ENCODE data around the gene LARGE2. TPM values are rescaled to one million over a fixed set of nuclear protein-coding genes. Genes with fewer than 3 reads are reported as not detected.

LARGE2 gene
- 4.3 and 4.7 TPM in 2 replicates for total RNA-seq
- polyA plus RNA-seq: 9.7 and 11.6 TPM in 2 replicates

DNA sequence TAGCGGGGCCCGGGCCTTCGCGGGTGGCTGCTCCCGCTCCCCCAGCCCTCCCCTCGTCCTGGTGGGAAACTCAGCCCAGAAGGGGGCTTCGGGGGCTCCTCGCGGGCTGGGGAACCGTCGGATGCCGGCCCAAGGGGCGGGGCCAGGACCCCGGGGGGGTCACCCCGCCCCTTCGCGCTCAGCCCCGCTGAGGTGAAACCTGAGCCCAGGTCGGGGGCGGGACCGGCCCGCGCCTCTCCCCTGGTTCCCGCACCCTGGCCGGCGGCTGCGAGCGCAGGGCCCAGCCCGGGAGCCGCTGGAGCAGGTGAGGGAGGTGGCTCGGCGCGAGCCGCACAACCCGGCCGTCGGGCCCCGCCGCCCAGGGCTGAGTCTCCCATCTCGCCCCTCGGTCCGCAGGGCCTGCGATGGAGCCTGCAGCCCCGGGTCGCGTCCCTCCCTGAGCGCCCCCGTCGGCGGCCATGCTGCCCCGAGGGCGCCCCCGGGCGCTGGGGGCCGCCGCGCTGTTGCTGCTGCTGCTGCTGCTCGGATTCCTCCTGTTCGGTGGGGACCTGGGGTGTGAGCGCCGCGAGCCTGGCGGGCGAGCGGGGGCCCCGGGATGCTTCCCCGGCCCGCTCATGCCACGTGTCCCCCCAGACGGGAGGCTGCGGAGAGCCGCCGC, at the start of gene LARGE2:
TSS of gene LARGE2 (plus strand) at position 232 of the 658 bp plus-strand sequence. CDS start at position 459, 227 bp downstream.
- peaks cover 12% of the 10 kb centered on the region for H3K4me1 ChIP-seq (ENCODE audit: insufficient read depth)
- H3K9me2 ChIP-seq (replicated peaks; ENCODE audit: insufficient read depth): no peaks in the 10 kb centered on the region
- no peaks in the 10 kb centered on the region for H3K79me2 ChIP-seq
- TF ChIP-seq EZH2 (IDR thresholded peaks at IDR 0.05; ENCODE audit: borderline replicate concordance) (peak; percentile 40), CTCF (IDR thresholded peaks at IDR 0.05; ENCODE audit: poor library complexity) (no peak)
- H3K9me3 ChIP-seq (ENCODE audit: low read depth): no peaks in the 10 kb centered on the region
- H2AFZ ChIP-seq: peak within 1 kb of the TSS; percentile 79
- H3K27ac ChIP-seq: peak within 1 kb of the TSS; percentile 80
- peak within 1 kb of the TSS; percentile 92 for H3K4me2 ChIP-seq
- under 1% methylated on average over 35 of the region's 73 CpGs for WGBS (ENCODE audit: low lambda C conversion rate, missing lambda C conversion rate)
- H3K36me3 ChIP-seq (replicated peaks; ENCODE audit: insufficient read depth, low read depth): no peaks in the 10 kb centered on the region
- DNase-seq (ENCODE audit: low spot score): peak; percentile 77
- H3K4me3 ChIP-seq: peak within 1 kb of the TSS; percentile 45
- no peaks in the 10 kb centered on the region for H4K20me1 ChIP-seq (ENCODE audit: insufficient read depth, poor library complexity, severe bottlenecking)
- peaks cover 8% of the 10 kb centered on the region for H3K27me3 ChIP-seq

- Histone ChIP-seq H3K9me3 (ENCODE audit: low read depth) (no peaks in the 10 kb centered on the region), H3K4me1 (ENCODE audit: insufficient read depth) (peaks cover 8% of the 10 kb centered on the region), H2AFZ (no peak overlapping the region), H3K36me3 (replicated peaks; ENCODE audit: insufficient read depth, low read depth) (no peaks in the 10 kb centered on the region), H4K20me1 (ENCODE audit: insufficient read depth, poor library complexity, severe bottlenecking) (no peaks in the 10 kb centered on the region), H3K4me2 (no peak overlapping the region), H3K79me2 (no peaks in the 10 kb centered on the region), H3K9me2 (replicated peaks; ENCODE audit: insufficient read depth) (no peaks in the 10 kb centered on the region), H3K27ac (no peak overlapping the region), H3K4me3 (no peak overlapping the region), H3K27me3 (no peaks in the 10 kb centered on the region)
- DNase-seq (ENCODE audit: low spot score): no peak
- TF ChIP-seq EZH2phosphoT487 (IDR thresholded peaks at IDR 0.05; ENCODE audit: low read depth, severe bottlenecking, unreplicated experiment) (no peak), EZH2 (IDR thresholded peaks at IDR 0.05; ENCODE audit: borderline replicate concordance) (no peak), CTCF (IDR thresholded peaks at IDR 0.05; ENCODE audit: poor library complexity) (no peak)
- 54% methylated on average over 6 of the region's 6 CpGs for WGBS (ENCODE audit: low lambda C conversion rate, missing lambda C conversion rate)
These were observed 46.1 kb upstream of the LARGE2 start for GRCh38 chr11:45876401-45876800.

- no peaks in the 10 kb centered on the region for H3K9me2 ChIP-seq (replicated peaks; ENCODE audit: insufficient read depth)
- H4K20me1 ChIP-seq (ENCODE audit: insufficient read depth, poor library complexity, severe bottlenecking): no peaks in the 10 kb centered on the region
- H3K27ac ChIP-seq: no peak overlapping the region
- H3K4me2 ChIP-seq: no peak overlapping the region
- peaks cover 8% of the 10 kb centered on the region for H3K4me1 ChIP-seq (ENCODE audit: insufficient read depth)
- no peak for DNase-seq (ENCODE audit: low spot score)
- no peaks in the 10 kb centered on the region for H3K9me3 ChIP-seq (ENCODE audit: low read depth)
- no peaks in the 10 kb centered on the region for H3K36me3 ChIP-seq (replicated peaks; ENCODE audit: insufficient read depth, low read depth)
- no peak for TF ChIP-seq EZH2phosphoT487 (IDR thresholded peaks at IDR 0.05; ENCODE audit: low read depth, severe bottlenecking, unreplicated experiment)
- no peaks in the 10 kb centered on the region for H3K27me3 ChIP-seq
- no peaks in the 10 kb centered on the region for H3K79me2 ChIP-seq
- H3K4me3 ChIP-seq: no peak overlapping the region
- 92% methylated on average over 8 of the region's 8 CpGs for WGBS (ENCODE audit: low lambda C conversion rate, missing lambda C conversion rate)
- no peak overlapping the region for H2AFZ ChIP-seq
These were observed 45.2 kb upstream of the LARGE2 start for GRCh38 chr11:45877221-45877620.

GRCh38 chr11:45877845-45878244, 44.6 kb upstream of the LARGE2 start:
- no peaks in the 10 kb centered on the region for H3K9me3 ChIP-seq (ENCODE audit: low read depth)
- no peak for DNase-seq (ENCODE audit: low spot score)
- H3K27me3 ChIP-seq: no peaks in the 10 kb centered on the region
- no peak overlapping the region for H2AFZ ChIP-seq
- H3K79me2 ChIP-seq: no peaks in the 10 kb centered on the region
- peaks cover 8% of the 10 kb centered on the region for H3K4me1 ChIP-seq (ENCODE audit: insufficient read depth)
- no peaks in the 10 kb centered on the region for H3K9me2 ChIP-seq (replicated peaks; ENCODE audit: insufficient read depth)
- WGBS (ENCODE audit: low lambda C conversion rate, missing lambda C conversion rate): 97% methylated on average over 3 of the region's 3 CpGs
- TF ChIP-seq EZH2 (IDR thresholded peaks at IDR 0.05; ENCODE audit: borderline replicate concordance): no peak
- no peak for TF ChIP-seq CTCF (IDR thresholded peaks at IDR 0.05; ENCODE audit: poor library complexity)
- TF ChIP-seq EZH2phosphoT487 (IDR thresholded peaks at IDR 0.05; ENCODE audit: low read depth, severe bottlenecking, unreplicated experiment): no peak
- H3K4me3 ChIP-seq: no peak overlapping the region
- no peaks in the 10 kb centered on the region for H3K36me3 ChIP-seq (replicated peaks; ENCODE audit: insufficient read depth, low read depth)
- H3K4me2 ChIP-seq: no peak overlapping the region
- no peak overlapping the region for H3K27ac ChIP-seq
- no peaks in the 10 kb centered on the region for H4K20me1 ChIP-seq (ENCODE audit: insufficient read depth, poor library complexity, severe bottlenecking)

Measured in hepatocyte (in vitro differentiated cells).